Stomach (tissue), 9 donors: ENCODE results near the gene TPBGL. TPM values are rescaled to one million over a fixed set of nuclear protein-coding genes. Genes with fewer than 3 reads are reported as not detected.

Experiments used
- DNase-seq, 2 donors: peaks; one replicate each; pipeline versions ENCODE4 v3.0.0 to v3.0.0-alpha.2; 2013 to 2019
- H3K27ac ChIP-seq, 5 donors: fragments of 200-600 bp in 4 of 5; sonication (generic) in 4 of 5; one replicate each; pipeline ENCODE4 v1.5.1; 2013 to 2019; ENCODE audit warnings: mild to moderate bottlenecking in 1 of 5, moderate library complexity in 1 of 5
- H3K27me3 ChIP-seq, 3 donors: fragments of 200-600 bp; sonication (generic); one replicate each; pipeline ENCODE4 v1.5.1; 2017 to 2019; ENCODE audit warnings: mixed run types in 1 of 3
- H3K36me3 ChIP-seq, 4 donors: fragments of 200-600 bp; sonication (generic); 1 replicate in 3 of 4; 2 replicates in 1 of 4; pipeline ENCODE4 v1.5.1; 2016 to 2019
- H3K4me1 ChIP-seq, 4 donors: fragments of 200-600 bp; sonication (generic); one replicate each; pipeline ENCODE4 v1.5.1; 2016 to 2019
- H3K4me3 ChIP-seq, 4 donors: fragments of 200-600 bp; sonication (generic) in 3 of 4; one replicate each; pipeline ENCODE4 v1.5.1; 2016 to 2019; ENCODE audit warnings: mild to moderate bottlenecking in 1 of 4
- H3K9me3 ChIP-seq, 4 donors: fragments of 200-600 bp; sonication (generic); one replicate each; pipeline ENCODE4 v1.5.1; 2016 to 2019
- EP300 ChIP-seq: sonication (generic); formaldehyde crosslinking; IDR thresholded peaks from one replicate; pipeline ENCODE4 v1.6.1; 2017; ENCODE audit warnings: antibody characterized with exemption
- POLR2A ChIP-seq, 4 donors: fragments of 450-650 bp; IDR thresholded peaks; one replicate each; pipeline ENCODE4 v1.6.1; 2016; ENCODE audit warnings: antibody characterized with exemption in 4 of 4, control low read depth in 2 of 4, mild to moderate bottlenecking in 1 of 4, moderate library complexity in 1 of 4
- POLR2AphosphoS5 ChIP-seq, 3 donors: sonication (generic); formaldehyde crosslinking; IDR thresholded peaks; one replicate each; pipeline ENCODE4 v1.6.1; 2016; ENCODE audit warnings: antibody characterized with exemption in 3 of 3
- WGBS, 5 donors: extraction: QIAGEN DNeasy Blood & Tissue Kit in 3 of 5; methylation state at CpG; one replicate each; pipeline versions ENCODE4 v1.1.5 to v1.1.7; 2013 to 2018; 5-methylcytosine and 5-hydroxymethylcytosine counted together
- intact Hi-C: fragments of 100-400 bp; cut with DNase I; formaldehyde crosslinking; loops from one replicate; pipeline ENCODE4 v1.15.1; 2023; ENCODE audit warnings: low total_unique reads
- polyA plus RNA-seq, 3 donors: library from polyadenylated mRNA; stranded (reverse); fragments of 200-250 nt; gene quantifications; one replicate each; pipeline ENCODE4 v1.2.3, GENCODE V29; 2013
- total RNA-seq, 5 donors: library from RNA; depleted of rRNA; stranded (reverse); fragments of >200 nt; gene quantifications; one replicate each; pipeline versions ENCODE4 v1.1.0 to v1.2.3, GENCODE V29; 2014 to 2016
- TF ChIP-seq, protein P1 (sequence below), 7 experiments: fragments of 450-650 bp in 4 of 7; fragments of 200-600 bp in 3 of 7; sonication (generic) in 3 of 7; IDR thresholded peaks; one replicate each; pipeline ENCODE4 v1.5.1; 2016 to 2019; ENCODE audit warnings: antibody characterized with exemption in 7 of 7, control low read depth in 2 of 7, mild to moderate bottlenecking in 1 of 7
- donor health status: healthy with polysubstance abuse.
- donor health status: Bipolar disorder and iron deficiency.
- donor health status: healthy.

TPBGL gene
- total and polyA plus RNA-seq, 8 donors = 0.13 to 1.2 TPM; not detected in 6

DNA sequence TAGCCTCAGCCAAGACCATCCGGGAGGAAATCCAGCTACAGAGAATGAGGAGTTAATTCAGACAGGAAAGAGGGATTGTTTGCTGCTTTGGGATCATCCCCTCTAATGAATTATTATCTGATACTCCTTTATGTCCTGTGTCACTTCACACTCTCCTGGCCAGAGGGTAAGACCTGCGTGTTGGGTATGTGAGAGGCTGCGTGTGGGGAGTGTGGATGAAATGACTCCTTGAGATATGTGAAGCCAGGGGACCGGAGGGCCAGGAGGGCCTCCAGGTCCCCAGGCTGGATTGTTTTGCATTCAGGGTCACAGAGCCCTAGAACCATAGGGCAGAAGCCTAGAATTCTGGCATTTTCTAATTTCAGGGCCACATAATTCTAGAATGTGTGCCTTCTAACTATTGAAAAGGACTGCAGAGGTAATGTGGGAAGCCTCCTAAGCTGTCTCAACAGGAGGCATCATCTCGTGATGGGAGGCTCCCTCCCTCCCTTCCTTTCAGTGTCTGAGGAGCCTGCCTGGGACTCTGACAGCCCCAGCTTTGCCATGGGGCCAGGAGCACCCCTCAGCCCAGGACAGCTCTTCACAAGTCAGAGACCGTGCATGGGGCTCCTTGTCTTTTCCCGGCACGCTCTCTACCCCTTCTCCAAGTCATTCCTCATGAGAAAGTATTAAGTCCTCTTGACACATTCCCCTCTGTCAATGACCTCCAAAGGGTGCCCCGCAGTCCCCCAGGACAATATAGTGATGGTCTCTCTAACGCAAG lies 3.7 kb downstream of the TPBGL start:
- peaks cover 0 to 54% (median 35%) of the 10 kb centered on the region in 3 donors for H3K27me3 ChIP-seq
- no peaks in the 10 kb centered on the region for H3K36me3 ChIP-seq
- 79 to 85% (median 83%) methylated on average over 10 of the region's 10 CpGs for WGBS, 5 donors
- no peak overlapping the region for H3K4me3 ChIP-seq
- H3K4me1 ChIP-seq = peaks cover 22 to 24% (median 23%) of the 10 kb centered on the region in 4 donors
- H3K27ac ChIP-seq = no peak overlapping the region
- DNase-seq = peak in 1 of 2 donors; percentile 22
- TF ChIP-seq POLR2AphosphoS5 (IDR thresholded peaks at IDR 0.05) = no peak
- intact Hi-C loops = no loop called here
- H3K9me3 ChIP-seq = no peaks in the 10 kb centered on the region

DNA sequence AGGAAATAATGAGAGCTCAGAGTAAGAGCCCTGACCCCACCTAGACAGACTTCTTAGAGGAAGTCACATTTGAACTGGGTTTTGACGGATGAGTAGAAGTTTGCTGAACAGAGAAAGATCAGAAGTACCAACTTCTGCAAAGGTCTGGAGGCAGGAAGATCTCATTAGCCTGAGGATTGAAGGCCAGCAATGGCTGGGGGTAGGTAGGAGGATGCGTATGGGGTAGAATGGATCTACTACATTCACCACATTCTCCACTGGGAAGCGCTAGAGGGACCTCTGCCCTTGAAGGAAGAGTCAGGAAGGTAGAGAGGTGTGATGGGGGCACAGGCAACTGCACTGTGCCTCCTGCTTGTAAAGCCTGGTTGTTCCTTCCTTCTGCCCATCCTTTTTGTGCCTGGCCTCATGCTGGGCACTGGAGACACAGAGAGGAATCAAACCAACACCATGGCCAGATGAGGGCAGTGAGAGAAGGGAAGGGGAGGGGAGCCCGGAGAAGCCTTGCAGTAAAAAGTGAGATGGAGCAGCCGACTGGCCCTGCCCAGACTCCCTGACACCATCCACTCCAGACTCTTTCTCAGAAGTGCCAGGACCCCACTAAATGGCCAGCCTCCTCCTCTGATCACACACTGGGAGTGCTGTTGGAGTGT lies 4.9 kb downstream of the TPBGL start:
- peak in 1 of 2 donors; percentile 8 for DNase-seq
- 73 to 86% (median 80%) methylated on average over 5 of the region's 5 CpGs for WGBS, 5 donors
- H3K27me3 ChIP-seq = peaks cover 0 to 50% (median 28%) of the 10 kb centered on the region in 3 donors
- no peak overlapping the region for H3K4me3 ChIP-seq
- TF ChIP-seq POLR2AphosphoS5 (IDR thresholded peaks at IDR 0.05) (no peak), POLR2A (IDR thresholded peaks at IDR 0.05) (no peak), EP300 (no peak)
- TF ChIP-seq, protein P1, sequence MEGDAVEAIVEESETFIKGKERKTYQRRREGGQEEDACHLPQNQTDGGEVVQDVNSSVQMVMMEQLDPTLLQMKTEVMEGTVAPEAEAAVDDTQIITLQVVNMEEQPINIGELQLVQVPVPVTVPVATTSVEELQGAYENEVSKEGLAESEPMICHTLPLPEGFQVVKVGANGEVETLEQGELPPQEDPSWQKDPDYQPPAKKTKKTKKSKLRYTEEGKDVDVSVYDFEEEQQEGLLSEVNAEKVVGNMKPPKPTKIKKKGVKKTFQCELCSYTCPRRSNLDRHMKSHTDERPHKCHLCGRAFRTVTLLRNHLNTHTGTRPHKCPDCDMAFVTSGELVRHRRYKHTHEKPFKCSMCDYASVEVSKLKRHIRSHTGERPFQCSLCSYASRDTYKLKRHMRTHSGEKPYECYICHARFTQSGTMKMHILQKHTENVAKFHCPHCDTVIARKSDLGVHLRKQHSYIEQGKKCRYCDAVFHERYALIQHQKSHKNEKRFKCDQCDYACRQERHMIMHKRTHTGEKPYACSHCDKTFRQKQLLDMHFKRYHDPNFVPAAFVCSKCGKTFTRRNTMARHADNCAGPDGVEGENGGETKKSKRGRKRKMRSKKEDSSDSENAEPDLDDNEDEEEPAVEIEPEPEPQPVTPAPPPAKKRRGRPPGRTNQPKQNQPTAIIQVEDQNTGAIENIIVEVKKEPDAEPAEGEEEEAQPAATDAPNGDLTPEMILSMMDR (IDR thresholded peaks at IDR 0.05) = no peak
- intact Hi-C loops = loop anchor here (5.0 kb wide), 2 partner anchors 103 to 223 kb away; no protein-coding TSS in a partner anchor
- no peaks in the 10 kb centered on the region for H3K36me3 ChIP-seq
- no peaks in the 10 kb centered on the region for H3K9me3 ChIP-seq
- peaks cover 16 to 21% (median 19%) of the 10 kb centered on the region in 4 donors for H3K4me1 ChIP-seq
- H3K27ac ChIP-seq = no peak overlapping the region

DNA sequence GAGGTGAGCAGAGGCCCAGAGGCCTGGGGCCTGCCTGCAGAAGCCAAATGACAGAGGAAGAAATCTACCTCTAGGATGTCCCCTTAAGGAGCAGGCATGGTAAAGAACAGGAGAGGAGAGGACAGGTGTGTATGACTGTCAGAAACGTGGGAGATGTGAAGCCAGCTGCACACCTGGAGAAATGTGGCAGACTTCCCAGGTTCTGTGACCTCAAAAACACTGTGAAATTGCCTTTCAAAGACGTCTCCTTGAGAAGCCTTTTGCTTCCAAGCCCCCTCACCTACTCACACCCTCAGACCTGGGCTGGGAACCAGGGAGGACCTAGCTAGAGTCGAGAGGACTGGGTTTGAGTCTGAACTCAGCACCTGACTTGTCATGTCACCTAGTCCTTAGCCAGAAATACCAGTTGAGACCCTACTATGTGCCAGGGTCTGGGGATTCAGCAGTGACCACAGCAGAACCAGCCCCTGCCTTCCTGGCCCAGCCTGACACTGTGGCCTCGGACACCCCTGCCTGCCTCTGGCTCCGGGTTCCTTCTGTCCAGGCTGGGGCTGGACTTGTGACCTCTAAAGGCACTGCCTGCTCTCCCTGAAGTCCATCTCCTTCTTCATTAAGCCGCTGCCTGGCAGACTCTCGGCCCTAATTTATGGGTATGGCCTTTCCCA lies 5.6 kb downstream of the TPBGL start:
- Histone ChIP-seq H3K27ac (no peak overlapping the region), H3K27me3 (peaks cover 0 to 47% (median 21%) of the 10 kb centered on the region in 3 donors), H3K4me3 (no peak overlapping the region), H3K36me3 (no peaks in the 10 kb centered on the region), H3K9me3 (no peaks in the 10 kb centered on the region), H3K4me1 (peaks cover 9 to 14% (median 12%) of the 10 kb centered on the region in 4 donors)
- no peak for DNase-seq
- intact Hi-C loops = loop anchor here (5.0 kb wide), 2 partner anchors 104 to 224 kb away; no protein-coding TSS in a partner anchor
- TF ChIP-seq, protein P1 (IDR thresholded peaks at IDR 0.05) = no peak
- no peak for TF ChIP-seq EP300
- TF ChIP-seq POLR2AphosphoS5 (IDR thresholded peaks at IDR 0.05) = no peak
- no peak for TF ChIP-seq POLR2A (IDR thresholded peaks at IDR 0.05)
- 56 to 70% (median 64%) methylated on average over 7 of the region's 7 CpGs for WGBS, 5 donors

DNA sequence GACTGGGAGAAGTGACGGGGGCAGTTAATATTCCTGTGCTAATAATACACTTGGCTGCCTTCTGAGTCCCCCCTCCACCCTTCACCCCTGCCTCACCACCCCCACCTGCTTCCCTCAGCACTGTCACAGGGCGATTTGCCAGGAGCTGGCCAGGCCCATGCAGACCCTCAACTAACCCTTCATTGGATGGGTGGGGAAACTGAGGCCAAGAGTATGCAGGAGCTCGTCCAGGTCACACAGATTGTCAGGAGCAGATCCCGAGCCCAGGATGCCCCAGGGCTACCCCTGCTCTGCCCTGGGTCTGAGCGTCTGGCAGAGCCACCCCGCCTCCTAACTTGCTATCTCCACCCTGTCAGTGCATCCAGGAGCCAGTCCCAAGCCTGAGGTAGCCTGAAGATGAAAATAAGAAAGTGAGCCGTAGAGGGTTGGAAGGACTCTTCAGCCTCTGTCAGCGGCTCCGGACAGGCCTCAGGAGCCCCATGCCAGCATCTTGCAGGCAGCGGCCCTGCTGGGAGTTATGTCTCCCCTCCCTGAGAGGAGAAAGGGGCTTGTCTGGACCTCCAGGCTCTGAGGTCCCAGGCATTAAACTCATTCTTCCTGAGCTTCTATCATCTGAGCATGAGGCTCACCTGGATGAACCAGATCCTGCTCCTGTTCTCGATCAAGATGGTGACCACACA lies 6.2 kb downstream of the TPBGL start:
- DNase-seq = peak in 1 of 2 donors; percentile 14
- no peak overlapping the region for H3K4me3 ChIP-seq
- TF ChIP-seq POLR2AphosphoS5 (IDR thresholded peaks at IDR 0.05) (no peak), POLR2A (IDR thresholded peaks at IDR 0.05) (no peak), EP300 (no peak)
- TF ChIP-seq, protein P1 (IDR thresholded peaks at IDR 0.05) = no peak
- no peak overlapping the region for H3K27ac ChIP-seq
- peaks cover 7 to 13% (median 10%) of the 10 kb centered on the region in 4 donors for H3K4me1 ChIP-seq
- WGBS, 5 donors = 69 to 80% (median 76%) methylated on average over 11 of the region's 11 CpGs
- intact Hi-C loops = loop anchor here (5.0 kb wide), 2 partner anchors 105 to 225 kb away; no protein-coding TSS in a partner anchor
- H3K9me3 ChIP-seq = no peaks in the 10 kb centered on the region
- H3K36me3 ChIP-seq = no peaks in the 10 kb centered on the region
- peaks cover 0 to 42% (median 19%) of the 10 kb centered on the region in 3 donors for H3K27me3 ChIP-seq
